Testis (tissue), 3 donors: ENCODE measurements around the gene SERP2. TPM values are rescaled to one million over a fixed set of nuclear protein-coding genes. Genes with fewer than 3 reads are reported as not detected.

Experiments used
- DNase-seq: peaks from one replicate; pipeline ENCODE4 v3.0.0-alpha.2; 2019
- H3K27ac ChIP-seq, 2 donors: fragments of 200-600 bp; sonication (generic); one replicate each; pipeline ENCODE4 v1.5.1; 2019
- H3K27me3 ChIP-seq: fragments of 200-600 bp; sonication (generic); one replicate; pipeline ENCODE4 v1.5.1; 2019
- H3K36me3 ChIP-seq: fragments of 200-600 bp; sonication (generic); one replicate; pipeline ENCODE4 v1.5.1; 2017; ENCODE audit warnings: low read depth; ENCODE audit errors: missing control alignments
- H3K4me1 ChIP-seq: fragments of 200-600 bp; sonication (generic); one replicate; pipeline ENCODE4 v1.5.1; 2019
- H3K4me3 ChIP-seq, 2 donors: fragments of 200-600 bp; sonication (generic); one replicate each; pipeline ENCODE4 v1.5.1; 2017 to 2019
- H3K9me3 ChIP-seq: fragments of 200-600 bp; sonication (generic); one replicate; pipeline ENCODE4 v1.5.1; 2017
- POLR2A ChIP-seq: fragments of 450-650 bp; IDR thresholded peaks from one replicate; pipeline ENCODE4 v1.6.1; 2017; ENCODE audit warnings: antibody characterized with exemption, mild to moderate bottlenecking, moderate library complexity
- WGBS, 2 donors: methylation state at CpG; one replicate each; pipeline ENCODE4 v1.1.5; 2018; 5-methylcytosine and 5-hydroxymethylcytosine counted together
- intact Hi-C: fragments of 100-400 bp; cut with DNase I; formaldehyde crosslinking; loops from one replicate; pipeline ENCODE4 v1.15.1; 2023; ENCODE audit warnings: low total_unique reads
- polyA plus RNA-seq: library from polyadenylated mRNA; stranded (reverse); fragments of 350-450 nt; fragmentation: Illumina TruSeq; extraction: RNeasy Lipid Tissue Mini Kit (QIAGEN cat#74804); gene quantifications from one replicate; pipeline ENCODE4 v1.2.3, GENCODE V29; 2014; ENCODE audit warnings: low read depth, low replicate concordance; ENCODE audit not compliant: insufficient read depth
- total RNA-seq, 2 donors: library from RNA; depleted of rRNA; stranded (reverse); fragments of >200 nt; gene quantifications; one replicate each; pipeline ENCODE4 v1.2.3, GENCODE V29; 2016
- TF ChIP-seq, protein P1 (sequence below), 3 experiments: fragments of 450-650 bp in 2 of 3; fragments of 200-600 bp in 1 of 3; sonication (generic) in 1 of 3; IDR thresholded peaks; one replicate each; pipeline ENCODE4 v1.5.1; 2016 to 2019; ENCODE audit warnings: antibody characterized with exemption in 3 of 3, mild to moderate bottlenecking in 2 of 3, moderate library complexity in 1 of 3

Gene SERP2
- total and polyA plus RNA-seq, 3 donors from 2014 or later: 23.5 to 59.2 (median 31.4) TPM

DNA sequence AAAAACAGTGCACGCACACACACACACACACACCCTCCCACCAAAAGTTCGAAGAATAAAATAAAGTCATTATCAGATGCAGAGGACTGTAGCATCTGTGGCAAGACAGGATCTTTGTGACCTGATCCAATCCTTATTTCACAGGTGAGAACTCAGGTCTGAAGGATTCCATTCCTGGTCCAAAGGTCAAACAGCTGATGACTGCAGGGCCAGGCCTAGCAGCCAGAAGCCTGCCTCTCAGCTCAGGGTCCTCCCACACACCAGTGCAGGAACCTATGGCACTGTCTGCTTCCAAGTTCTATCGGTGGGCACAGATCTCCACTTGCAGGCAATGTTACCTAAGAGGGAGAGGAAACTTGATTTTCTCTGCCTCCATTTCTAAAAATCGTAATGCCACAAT lies 57.5 kb downstream of the SERP2 start:
- intact Hi-C loops: loop anchor here (10.0 kb wide), 3 partner anchors 206 to 376 kb away; no protein-coding TSS in a partner anchor
- no peaks in the 10 kb centered on the region for H3K36me3 ChIP-seq
- H3K27me3 ChIP-seq: no peaks in the 10 kb centered on the region
- H3K9me3 ChIP-seq: no peaks in the 10 kb centered on the region
- no peak for DNase-seq
- no peak overlapping the region for H3K4me3 ChIP-seq
- H3K4me1 ChIP-seq: peaks cover 22% of the 10 kb centered on the region
- H3K27ac ChIP-seq: no peak overlapping the region
- WGBS, 2 donors: 74 to 82% methylated on average over 4 of the region's 4 CpGs
- TF ChIP-seq POLR2A: no peak
- TF ChIP-seq, protein P1, sequence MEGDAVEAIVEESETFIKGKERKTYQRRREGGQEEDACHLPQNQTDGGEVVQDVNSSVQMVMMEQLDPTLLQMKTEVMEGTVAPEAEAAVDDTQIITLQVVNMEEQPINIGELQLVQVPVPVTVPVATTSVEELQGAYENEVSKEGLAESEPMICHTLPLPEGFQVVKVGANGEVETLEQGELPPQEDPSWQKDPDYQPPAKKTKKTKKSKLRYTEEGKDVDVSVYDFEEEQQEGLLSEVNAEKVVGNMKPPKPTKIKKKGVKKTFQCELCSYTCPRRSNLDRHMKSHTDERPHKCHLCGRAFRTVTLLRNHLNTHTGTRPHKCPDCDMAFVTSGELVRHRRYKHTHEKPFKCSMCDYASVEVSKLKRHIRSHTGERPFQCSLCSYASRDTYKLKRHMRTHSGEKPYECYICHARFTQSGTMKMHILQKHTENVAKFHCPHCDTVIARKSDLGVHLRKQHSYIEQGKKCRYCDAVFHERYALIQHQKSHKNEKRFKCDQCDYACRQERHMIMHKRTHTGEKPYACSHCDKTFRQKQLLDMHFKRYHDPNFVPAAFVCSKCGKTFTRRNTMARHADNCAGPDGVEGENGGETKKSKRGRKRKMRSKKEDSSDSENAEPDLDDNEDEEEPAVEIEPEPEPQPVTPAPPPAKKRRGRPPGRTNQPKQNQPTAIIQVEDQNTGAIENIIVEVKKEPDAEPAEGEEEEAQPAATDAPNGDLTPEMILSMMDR (IDR thresholded peaks at IDR 0.05): no peak

DNA sequence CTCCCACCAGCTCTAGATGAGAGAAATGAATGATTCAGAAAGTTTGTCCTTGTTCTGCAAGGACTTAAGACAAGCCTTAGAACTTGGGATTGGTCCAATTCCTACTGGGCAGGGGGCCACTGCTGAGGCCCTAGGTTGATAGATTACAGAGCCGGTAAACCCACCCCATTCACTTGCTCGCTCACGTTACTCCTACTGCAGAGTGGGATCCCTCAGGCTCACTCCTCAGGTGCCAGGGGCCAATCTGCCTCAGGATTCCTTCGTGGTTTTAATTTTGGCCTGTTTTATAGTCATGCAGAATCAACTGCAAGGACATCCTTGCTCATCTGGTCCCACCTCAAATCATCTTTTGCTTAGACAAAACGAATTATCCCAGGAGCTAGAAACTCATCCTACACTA lies 59.0 kb downstream of the SERP2 start:
- no peaks in the 10 kb centered on the region for H3K9me3 ChIP-seq
- H3K27me3 ChIP-seq: no peaks in the 10 kb centered on the region
- no peaks in the 10 kb centered on the region for H3K36me3 ChIP-seq
- intact Hi-C loops: loop anchor here (10.0 kb wide), 3 partner anchors 208 to 378 kb away; no protein-coding TSS in a partner anchor
- 36 to 50% methylated on average over 5 of the region's 5 CpGs for WGBS, 2 donors
- TF ChIP-seq, protein P1 (IDR thresholded peaks at IDR 0.05): no peak
- no peak for TF ChIP-seq POLR2A
- peaks cover 25% of the 10 kb centered on the region for H3K4me1 ChIP-seq
- DNase-seq: no peak
- no peak overlapping the region for H3K4me3 ChIP-seq
- H3K27ac ChIP-seq: peak overlapping the region in 1 of 2 donors; percentile 97

DNA sequence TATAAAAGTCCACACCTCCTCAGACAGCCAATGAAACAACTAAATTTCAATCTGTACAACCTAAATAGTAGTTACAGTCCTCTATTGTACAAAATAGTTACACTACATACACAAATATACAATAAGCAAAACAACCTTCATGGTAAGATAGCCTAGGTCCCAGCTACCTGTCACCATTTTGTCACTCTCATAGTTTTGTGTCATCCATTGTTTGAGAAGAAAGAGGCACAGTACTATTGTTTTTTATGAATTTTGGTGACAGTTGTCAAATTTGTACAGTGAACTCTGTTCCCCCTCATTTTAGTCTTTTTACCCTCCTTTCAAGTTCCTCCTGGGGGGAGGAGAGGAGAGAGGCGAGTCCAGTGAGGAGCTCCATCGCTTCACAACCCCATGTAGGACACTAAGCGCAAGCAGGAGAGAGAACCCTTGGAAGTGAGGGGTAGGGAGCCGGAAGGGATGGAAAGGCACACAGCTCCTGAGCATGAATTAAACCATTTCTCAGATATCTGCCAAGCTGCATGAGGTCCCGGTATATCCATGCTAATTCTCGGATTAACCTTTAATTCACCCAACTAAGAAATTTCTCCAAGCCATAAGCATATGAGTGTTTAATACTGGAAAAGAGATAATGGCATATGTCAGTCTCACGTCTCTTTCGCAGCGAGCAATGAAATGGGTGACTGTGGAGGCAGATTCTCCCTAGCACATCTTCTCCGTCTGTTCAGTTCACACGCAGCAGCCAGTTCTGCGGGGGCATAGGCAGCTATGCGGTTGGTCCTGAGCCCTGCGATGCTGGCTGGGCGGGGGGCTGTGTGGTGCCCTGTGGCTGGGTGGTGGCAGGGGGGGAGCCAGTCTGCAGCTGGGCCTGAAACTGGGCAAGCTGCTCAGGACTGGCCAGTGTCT lies 60.5 kb downstream of the SERP2 start:
- no peak for DNase-seq
- H3K4me1 ChIP-seq: peaks cover 28% of the 10 kb centered on the region
- H3K4me3 ChIP-seq: peak overlapping the region; percentile 70 to 76
- H3K27ac ChIP-seq: peak overlapping the region; percentile 95 to 97
- H3K27me3 ChIP-seq: no peaks in the 10 kb centered on the region
- TF ChIP-seq, protein P1 (IDR thresholded peaks at IDR 0.05): no peak
- no peak for TF ChIP-seq POLR2A
- WGBS, 2 donors: 43% methylated on average over 15 of the region's 15 CpGs
- no peaks in the 10 kb centered on the region for H3K9me3 ChIP-seq
- no peaks in the 10 kb centered on the region for H3K36me3 ChIP-seq
- intact Hi-C loops: loop anchor here (10.0 kb wide), 3 partner anchors 209 to 379 kb away; no protein-coding TSS in a partner anchor

DNA sequence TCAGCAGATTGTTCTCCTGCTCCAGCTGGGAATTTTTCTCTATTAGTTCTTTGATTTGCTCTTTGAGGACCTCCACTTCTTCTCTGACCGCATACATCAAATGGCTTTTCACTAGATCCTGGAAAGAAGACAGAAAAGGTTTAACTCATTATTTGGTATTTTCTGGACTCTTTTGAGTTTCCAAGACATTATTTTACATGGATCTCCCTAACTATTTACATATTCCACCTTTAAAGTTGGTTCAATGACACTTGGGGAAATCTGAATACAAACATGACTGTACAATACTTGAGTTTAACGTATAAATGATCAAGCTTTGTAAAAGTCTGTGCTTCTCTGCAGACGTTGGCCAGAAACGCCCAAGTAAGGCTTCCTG lies 61.1 kb downstream of the SERP2 start:
- peak overlapping the region; percentile 70 to 76 for H3K4me3 ChIP-seq
- H3K27ac ChIP-seq: peak overlapping the region; percentile 95 to 97
- no peak for DNase-seq
- H3K9me3 ChIP-seq: no peaks in the 10 kb centered on the region
- TF ChIP-seq POLR2A: no peak
- TF ChIP-seq, protein P1 (IDR thresholded peaks at IDR 0.05): no peak
- no peaks in the 10 kb centered on the region for H3K36me3 ChIP-seq
- intact Hi-C loops: loop anchor here (10.0 kb wide), 3 partner anchors 210 to 380 kb away; no protein-coding TSS in a partner anchor
- H3K4me1 ChIP-seq: peaks cover 28% of the 10 kb centered on the region
- WGBS, 2 donors: 0 to 4% methylated on average over 4 of the region's 4 CpGs
- no peaks in the 10 kb centered on the region for H3K27me3 ChIP-seq
